Measurements from ENCODE around the gene MORN1. TPM values are rescaled to one million over a fixed set of nuclear protein-coding genes. Genes with fewer than 3 reads are reported as not detected.

MORN1 gene
- total RNA-seq, 1 donor: 9.5 TPM

GRCh38 chr1:2431103-2431502, 39.7 kb upstream of the MORN1 start:
- H3K4me3 ChIP-seq (ENCODE audit: low read depth, low read length): no peak overlapping the region
- TF ChIP-seq, protein P1, sequence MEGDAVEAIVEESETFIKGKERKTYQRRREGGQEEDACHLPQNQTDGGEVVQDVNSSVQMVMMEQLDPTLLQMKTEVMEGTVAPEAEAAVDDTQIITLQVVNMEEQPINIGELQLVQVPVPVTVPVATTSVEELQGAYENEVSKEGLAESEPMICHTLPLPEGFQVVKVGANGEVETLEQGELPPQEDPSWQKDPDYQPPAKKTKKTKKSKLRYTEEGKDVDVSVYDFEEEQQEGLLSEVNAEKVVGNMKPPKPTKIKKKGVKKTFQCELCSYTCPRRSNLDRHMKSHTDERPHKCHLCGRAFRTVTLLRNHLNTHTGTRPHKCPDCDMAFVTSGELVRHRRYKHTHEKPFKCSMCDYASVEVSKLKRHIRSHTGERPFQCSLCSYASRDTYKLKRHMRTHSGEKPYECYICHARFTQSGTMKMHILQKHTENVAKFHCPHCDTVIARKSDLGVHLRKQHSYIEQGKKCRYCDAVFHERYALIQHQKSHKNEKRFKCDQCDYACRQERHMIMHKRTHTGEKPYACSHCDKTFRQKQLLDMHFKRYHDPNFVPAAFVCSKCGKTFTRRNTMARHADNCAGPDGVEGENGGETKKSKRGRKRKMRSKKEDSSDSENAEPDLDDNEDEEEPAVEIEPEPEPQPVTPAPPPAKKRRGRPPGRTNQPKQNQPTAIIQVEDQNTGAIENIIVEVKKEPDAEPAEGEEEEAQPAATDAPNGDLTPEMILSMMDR (IDR thresholded peaks at IDR 0.05; ENCODE audit: insufficient read depth, low read depth, low read length): no peak
- DNase-seq (ENCODE audit: low read depth): no peak

- DNase-seq (ENCODE audit: low read depth): no peak
- TF ChIP-seq, protein P1 (IDR thresholded peaks at IDR 0.05; ENCODE audit: insufficient read depth, low read depth, low read length): no peak
- no peak overlapping the region for H3K4me3 ChIP-seq (ENCODE audit: low read depth, low read length)
Measured at GRCh38 chr1:2430592-2430973, 39.2 kb upstream of the MORN1 start.

- H3K4me3 ChIP-seq (ENCODE audit: low read depth, low read length): no peak overlapping the region
- DNase-seq (ENCODE audit: low read depth): no peak
- TF ChIP-seq, protein P1 (IDR thresholded peaks at IDR 0.05; ENCODE audit: insufficient read depth, low read depth, low read length): peak; percentile 25
Measured at GRCh38 chr1:2429780-2430591, 38.6 kb upstream of the MORN1 start.

GRCh38 chr1:2428490-2428889, 37.1 kb upstream of the MORN1 start:
- no peak overlapping the region for H3K4me3 ChIP-seq (ENCODE audit: low read depth, low read length)
- TF ChIP-seq, protein P1 (IDR thresholded peaks at IDR 0.05; ENCODE audit: insufficient read depth, low read depth, low read length): no peak
- no peak for DNase-seq (ENCODE audit: low read depth)

GRCh38 chr1:2427976-2428375, 36.6 kb upstream of the MORN1 start:
- DNase-seq (ENCODE audit: low read depth): no peak
- H3K4me3 ChIP-seq (ENCODE audit: low read depth, low read length): no peak overlapping the region
- TF ChIP-seq, protein P1 (IDR thresholded peaks at IDR 0.05; ENCODE audit: insufficient read depth, low read depth, low read length): no peak

GRCh38 chr1:2427051-2427450, 35.7 kb upstream of the MORN1 start:
- TF ChIP-seq, protein P1 (IDR thresholded peaks at IDR 0.05; ENCODE audit: insufficient read depth, low read depth, low read length): no peak
- no peak overlapping the region for H3K4me3 ChIP-seq (ENCODE audit: low read depth, low read length)
- no peak for DNase-seq (ENCODE audit: low read depth)

DNA sequence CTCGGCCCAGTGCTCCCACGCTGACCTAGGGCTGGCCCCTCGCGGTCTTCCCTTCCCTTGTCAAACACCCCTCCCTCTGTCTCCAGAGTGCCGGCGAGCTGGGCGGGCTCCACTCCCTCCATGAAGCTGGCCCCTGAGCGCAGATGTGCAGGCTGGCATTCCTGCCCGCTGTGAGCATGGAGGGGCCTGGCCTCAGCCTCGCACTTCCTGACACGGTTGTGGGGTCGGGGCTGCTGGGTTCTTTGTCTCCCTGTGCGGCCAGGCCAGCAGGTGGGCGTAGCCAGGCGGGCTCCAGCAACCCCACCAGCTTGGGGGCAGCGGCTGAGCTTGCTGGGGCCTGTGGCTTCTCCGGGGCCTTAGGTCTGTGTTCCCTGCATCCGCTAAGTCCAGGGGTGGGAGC, 35.2 kb upstream of the MORN1 start:
- H3K4me3 ChIP-seq (ENCODE audit: low read depth, low read length): no peak overlapping the region
- no peak for DNase-seq (ENCODE audit: low read depth)
- TF ChIP-seq, protein P1 (IDR thresholded peaks at IDR 0.05; ENCODE audit: insufficient read depth, low read depth, low read length): no peak
